Activated CD8-positive, alpha-beta memory T cell treated with anti-CD3 and anti-CD28 coated beads, Interleukin-2, amount 10 ng/mL, durations not matched to agents 7 days and 5 days (primary cell): ENCODE results near the gene RBM6. TPM values are rescaled to one million over a fixed set of nuclear protein-coding genes. Genes with fewer than 3 reads are reported as not detected.
A peak's percentile ranks its signal among the peaks of the same experiment; 100 is the strongest.
"Not testable (repeated sequence)": the region's sequence is repeated elsewhere in the genome, so short reads cannot be mapped to it uniquely, and the experiment has no call there.

Source experiments
- ATAC-seq: fragments of 150-1000 bp; cut with Tn5 transposase; one replicate; pipeline ENCODE4 v1.10.0; 2021; ENCODE audit warnings: moderate library complexity
- CTCF ChIA-PET: fragments of 350-600 bp; sonication (Branson Sonifier 250); formaldehyde crosslinking; loops from one replicate; lab custom pipeline; 2021; ENCODE audit warnings: antibody characterized with exemption; lab: Charles Lee
- DNase-seq: peaks from one replicate; pipeline ENCODE4 v3.0.0-alpha.2; 2020
- H3K27ac Mint-ChIP-seq: one replicate; pipeline ENCODE4 v1.8.0; 2021; ENCODE audit warnings: mild to moderate bottlenecking, mixed read lengths
- H3K27me3 Mint-ChIP-seq: one replicate; pipeline ENCODE4 v1.8.0; 2021; ENCODE audit warnings: mixed read lengths
- H3K36me3 Mint-ChIP-seq: one replicate; pipeline ENCODE4 v1.8.0; 2021; ENCODE audit warnings: mild to moderate bottlenecking, mixed read lengths
- H3K4me1 Mint-ChIP-seq: one replicate; pipeline ENCODE4 v1.8.0; 2021; ENCODE audit warnings: mixed read lengths
- H3K4me3 Mint-ChIP-seq: one replicate; pipeline ENCODE4 v1.8.0; 2021; ENCODE audit warnings: mild to moderate bottlenecking, moderate library complexity, mixed read lengths
- H3K9me3 Mint-ChIP-seq: one replicate; pipeline ENCODE4 v1.8.0; 2022; ENCODE audit warnings: low read depth, mixed read lengths
- total RNA-seq, 2 experiments: library from RNA; stranded (reverse); gene quantifications; one replicate each; pipeline ENCODE4 v1.2.3, GENCODE V29; 2021

The RBM6 gene
- total RNA-seq, 2 experiments from 2014 or later, result 108 to 142 TPM

DNA sequence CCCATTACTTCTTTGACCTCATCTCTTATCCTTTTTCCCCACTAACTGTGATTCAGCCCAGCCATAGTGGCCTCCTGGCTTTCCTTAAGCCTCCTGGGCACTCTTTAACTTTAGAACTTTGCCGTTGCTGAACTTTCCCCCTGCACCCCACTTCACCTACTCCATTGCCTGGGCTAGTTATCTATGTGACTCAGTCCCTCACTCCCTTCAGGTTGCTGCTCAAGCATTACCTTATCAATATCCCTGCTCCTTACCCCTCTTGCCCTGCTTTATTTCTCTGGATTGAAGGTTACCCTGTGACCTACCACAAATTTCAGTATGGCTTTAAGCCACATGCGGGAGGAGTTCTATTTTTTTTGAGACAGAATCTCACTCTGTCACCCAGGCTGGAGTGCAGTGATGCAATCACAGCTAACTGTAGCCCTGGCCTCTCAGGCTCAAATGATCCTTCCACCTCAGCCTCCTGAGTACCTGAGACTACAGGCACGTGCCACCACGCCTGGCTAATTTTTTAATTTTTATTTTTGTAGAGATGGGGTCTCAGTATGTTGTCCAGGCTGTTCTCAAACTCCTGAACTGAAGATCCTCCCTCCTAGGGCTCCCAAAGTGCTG, 13.7 kb upstream of the RBM6 start:
- Mint-ChIP-seq H3K4me1 (peaks cover 28% of the 10 kb centered on the region), H3K4me3 (no peak overlapping the region), H3K27me3 (no peaks in the 10 kb centered on the region), H3K9me3 (no peaks in the 10 kb centered on the region), H3K27ac (peak overlapping the region; percentile 1), H3K36me3 (no peaks in the 10 kb centered on the region)
- DNase-seq (no peak), ATAC-seq (no peak)
- CTCF ChIA-PET, result interaction anchor here (0.9 kb wide), 1 partner anchor 143 kb away, joined by 3 read pairs; no protein-coding TSS in a partner anchor

DNA sequence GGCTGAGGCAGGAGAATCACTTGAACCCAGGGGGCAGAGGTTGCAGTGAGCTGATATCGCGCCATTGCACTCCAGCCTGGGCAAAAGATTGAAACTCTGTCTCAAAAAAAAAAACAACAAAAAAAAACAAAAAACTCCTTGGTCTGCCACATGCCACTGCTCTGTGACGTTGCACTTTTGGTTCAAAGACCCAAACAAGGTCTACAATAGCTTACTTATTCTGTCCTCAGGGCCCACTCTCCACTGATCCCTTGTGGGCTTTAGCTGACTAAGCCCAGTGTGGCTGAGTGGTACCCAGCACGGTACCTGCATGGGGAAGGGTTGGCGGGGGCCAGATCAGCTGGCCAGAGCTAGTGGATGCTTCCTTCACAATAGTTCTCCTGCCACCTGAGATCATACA, 12.2 kb upstream of the RBM6 start:
- H3K36me3 Mint-ChIP-seq, result no peaks in the 10 kb centered on the region
- ATAC-seq (no peak), DNase-seq (no peak)
- H3K4me1 Mint-ChIP-seq, result peaks cover 28% of the 10 kb centered on the region
- CTCF ChIA-PET, result interaction anchor here (0.8 to 1.0 kb wide), 2 partner anchors 9 to 89 kb away, joined by 3 to 4 read pairs; no protein-coding TSS in a partner anchor
- no peak overlapping the region for H3K4me3 Mint-ChIP-seq
- no peak overlapping the region for H3K27ac Mint-ChIP-seq
- no peaks in the 10 kb centered on the region for H3K9me3 Mint-ChIP-seq
- H3K27me3 Mint-ChIP-seq, result no peaks in the 10 kb centered on the region

DNA sequence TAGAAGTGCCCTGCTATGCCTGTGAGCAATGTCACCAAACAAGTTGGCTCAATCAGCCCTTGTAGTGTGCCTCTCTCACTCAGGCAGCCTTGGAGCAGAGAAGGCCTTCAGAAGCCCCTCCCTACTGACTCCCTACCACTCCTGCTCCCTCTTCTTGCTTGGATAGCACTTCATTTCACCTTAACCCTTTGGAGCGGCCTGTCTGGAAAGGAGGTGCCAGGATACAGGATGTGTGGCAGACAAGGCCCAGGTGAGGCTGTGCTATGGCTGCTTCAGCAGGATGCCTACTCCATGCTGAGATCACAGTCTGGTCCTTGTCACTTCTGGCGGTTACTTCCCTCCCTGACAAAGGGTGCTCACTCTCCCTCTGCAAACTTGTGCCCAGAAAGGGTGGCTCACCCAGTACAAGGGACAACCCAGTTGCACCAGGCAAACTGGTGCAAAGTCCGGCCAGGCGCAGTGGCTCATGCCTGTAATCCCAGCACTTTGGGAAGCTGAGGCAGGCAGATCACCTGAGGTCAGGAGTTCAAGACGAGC, 11.4 kb upstream of the RBM6 start:
- ATAC-seq (no peak), DNase-seq (no peak)
- Mint-ChIP-seq H3K4me3 (peak overlapping the region; percentile 82), H3K9me3 (no peaks in the 10 kb centered on the region), H3K36me3 (no peaks in the 10 kb centered on the region), H3K27ac (peak overlapping the region; percentile 79), H3K27me3 (no peaks in the 10 kb centered on the region), H3K4me1 (peaks cover 28% of the 10 kb centered on the region)
- CTCF ChIA-PET, result interaction anchor here (0.6 to 1.6 kb wide), 4 partner anchors 11 to 109 kb away, joined by 3 to 13 read pairs (median 4); partner anchors contain the start of gene RBM6

DNA sequence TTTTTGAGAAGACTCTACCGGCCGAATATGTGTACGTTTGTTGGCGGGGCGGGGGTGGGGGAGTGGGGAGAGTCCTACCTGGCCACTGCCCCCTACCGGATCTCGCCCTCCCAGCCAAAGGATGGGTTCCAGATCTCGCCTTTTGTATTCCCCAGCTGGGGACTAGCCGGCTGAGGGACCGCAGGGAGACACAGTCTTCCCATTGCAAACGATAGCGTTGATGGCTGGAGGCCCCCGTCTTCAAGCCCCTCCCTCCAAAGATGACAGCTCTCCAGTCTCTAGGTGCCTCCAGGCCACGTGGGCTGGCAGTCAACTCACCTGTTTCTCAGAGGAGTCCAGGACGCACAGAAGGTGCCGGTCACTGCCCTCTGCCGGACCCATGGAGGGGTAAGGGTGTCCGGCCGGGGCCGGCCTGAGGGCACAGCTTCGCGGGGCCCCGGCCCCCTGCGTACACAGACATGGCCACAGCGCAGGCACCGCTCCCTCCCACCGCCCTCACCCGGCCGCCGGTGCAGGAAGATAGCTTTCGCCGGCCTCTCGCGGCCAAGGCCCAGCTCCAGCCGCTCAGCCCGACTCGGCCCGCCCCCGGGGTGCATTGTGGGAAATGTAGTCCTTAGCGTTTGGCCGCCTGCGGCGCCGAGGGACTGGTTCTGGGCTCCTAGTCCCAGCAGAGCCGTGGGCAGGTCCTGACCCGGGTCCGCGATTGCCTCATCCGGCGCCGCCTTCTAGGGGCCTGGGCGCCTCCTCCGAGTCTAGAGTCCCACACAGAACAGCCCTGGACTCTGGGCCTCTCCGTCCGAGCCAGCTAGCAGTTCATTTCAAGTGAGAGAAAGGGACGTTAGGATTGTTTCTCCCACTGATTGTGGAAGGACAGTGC, 10.4 kb upstream of the RBM6 start, which contains the start of gene MON1A:
Gene MON1A, minus strand, starts transcription at position 521 of the 877 bp plus-strand sequence. CDS start 16,465 bp downstream, outside the sequence.
- H3K4me3 Mint-ChIP-seq, result peak within 1 kb of the TSS; percentile 82
- H3K27me3 Mint-ChIP-seq, result no peaks in the 10 kb centered on the region
- peak within 1 kb of the TSS; percentile 82 for H3K27ac Mint-ChIP-seq
- peaks cover 28% of the 10 kb centered on the region for H3K4me1 Mint-ChIP-seq
- peak; percentile 99 for ATAC-seq
- H3K9me3 Mint-ChIP-seq, result no peaks in the 10 kb centered on the region
- CTCF ChIA-PET, result interaction anchor here (0.6 to 1.6 kb wide), 12 partner anchors 9 to 296 kb away, joined by 3 to 13 read pairs (median 4); partner anchors contain the start of genes INKA1, RBM5 and RBM6
- DNase-seq, result peak; percentile 92
- no peaks in the 10 kb centered on the region for H3K36me3 Mint-ChIP-seq

DNA sequence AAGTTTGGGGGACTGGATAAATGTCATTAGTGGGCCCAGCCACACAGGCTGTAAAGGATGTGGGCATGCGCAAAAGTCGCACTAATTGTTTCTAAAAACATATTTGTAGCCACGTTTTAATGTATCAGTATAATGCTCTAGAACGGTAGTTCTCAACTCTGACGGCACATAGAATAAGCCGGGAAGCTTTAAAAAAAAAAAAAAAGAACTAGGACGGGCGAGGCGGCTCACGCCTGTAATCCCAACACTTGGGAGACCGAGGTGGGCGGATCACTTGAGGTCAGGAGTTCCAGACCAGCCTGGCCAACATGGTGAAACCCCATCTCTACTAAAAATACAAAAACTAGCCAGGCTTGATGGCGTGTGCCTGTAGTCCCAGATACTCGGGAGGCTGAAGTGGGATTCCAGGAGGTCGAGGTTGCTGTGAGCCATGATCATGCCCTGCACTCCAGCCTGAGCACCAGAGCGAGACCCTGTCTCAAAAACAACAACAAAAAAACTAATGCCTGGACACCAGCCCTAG, 9.7 kb upstream of the RBM6 start:
- DNase-seq, result no peak
- Mint-ChIP-seq H3K9me3 (no peaks in the 10 kb centered on the region), H3K27ac (peak overlapping the region; percentile 82), H3K36me3 (no peaks in the 10 kb centered on the region), H3K4me3 (peak overlapping the region; percentile 82), H3K27me3 (no peaks in the 10 kb centered on the region), H3K4me1 (peaks cover 27% of the 10 kb centered on the region)
- ATAC-seq, result no peak
- CTCF ChIA-PET, result interaction anchor here (0.8 to 1.6 kb wide), 9 partner anchors 9 to 206 kb away, joined by 3 to 13 read pairs (median 4); partner anchors contain the start of genes INKA1, RBM5 and RBM6

DNA sequence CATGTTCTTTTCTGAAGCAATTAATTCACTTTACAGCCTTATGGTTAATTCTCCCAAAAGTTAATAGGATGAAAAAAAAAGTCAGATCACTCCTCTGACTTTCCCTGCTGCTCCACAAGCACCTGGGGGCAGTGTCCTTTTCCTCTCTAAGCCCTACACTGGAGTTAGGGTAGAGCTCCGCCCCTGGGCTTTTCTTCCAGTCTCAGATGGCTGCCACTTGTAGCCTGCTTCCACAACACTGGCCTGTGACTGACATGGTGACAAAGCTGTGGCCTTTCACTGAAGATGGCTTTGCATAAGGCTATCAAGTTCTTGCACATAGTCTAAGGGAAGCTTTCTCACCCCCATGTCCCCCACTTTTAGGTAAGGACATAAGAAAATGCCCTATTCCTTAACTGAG, 9.0 kb upstream of the RBM6 start:
- Mint-ChIP-seq H3K9me3 (no peaks in the 10 kb centered on the region), H3K27ac (no peak overlapping the region), H3K36me3 (no peaks in the 10 kb centered on the region), H3K27me3 (no peaks in the 10 kb centered on the region), H3K4me1 (peaks cover 24% of the 10 kb centered on the region), H3K4me3 (no peak overlapping the region)
- CTCF ChIA-PET, result interaction anchor here (1.3 kb wide), 1 partner anchor 24 kb away, joined by 3 read pairs; no protein-coding TSS in a partner anchor
- DNase-seq, result no peak
- no peak for ATAC-seq

DNA sequence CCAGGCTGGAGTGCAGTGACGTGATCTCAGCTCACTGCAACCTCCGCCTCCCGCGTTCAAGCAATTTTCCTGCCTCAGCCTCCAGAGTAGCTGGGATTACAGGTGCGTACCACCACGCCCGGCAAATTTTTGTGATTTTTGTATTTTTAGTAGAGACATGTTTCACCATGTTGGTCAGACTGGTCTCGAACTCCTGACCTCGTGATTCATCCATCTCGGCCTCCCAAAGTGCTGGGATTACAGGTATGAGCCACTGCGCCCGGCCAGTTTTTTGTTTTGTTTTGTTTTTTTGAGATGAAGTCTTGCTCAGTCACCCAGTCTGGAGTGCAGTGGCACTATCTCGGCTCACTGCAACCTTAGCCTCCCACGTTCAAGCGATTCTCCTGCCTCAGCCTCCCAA, 7.7 kb upstream of the RBM6 start:
- H3K36me3 Mint-ChIP-seq, DNase-seq, ATAC-seq, H3K27ac Mint-ChIP-seq, H3K9me3 Mint-ChIP-seq, H3K4me3 Mint-ChIP-seq, H3K27me3 Mint-ChIP-seq: not testable (repeated sequence)
- CTCF ChIA-PET, result interaction anchor here (1.3 kb wide), 1 partner anchor 25 kb away, joined by 3 read pairs; no protein-coding TSS in a partner anchor
- peaks cover 20% of the 10 kb centered on the region for H3K4me1 Mint-ChIP-seq

DNA sequence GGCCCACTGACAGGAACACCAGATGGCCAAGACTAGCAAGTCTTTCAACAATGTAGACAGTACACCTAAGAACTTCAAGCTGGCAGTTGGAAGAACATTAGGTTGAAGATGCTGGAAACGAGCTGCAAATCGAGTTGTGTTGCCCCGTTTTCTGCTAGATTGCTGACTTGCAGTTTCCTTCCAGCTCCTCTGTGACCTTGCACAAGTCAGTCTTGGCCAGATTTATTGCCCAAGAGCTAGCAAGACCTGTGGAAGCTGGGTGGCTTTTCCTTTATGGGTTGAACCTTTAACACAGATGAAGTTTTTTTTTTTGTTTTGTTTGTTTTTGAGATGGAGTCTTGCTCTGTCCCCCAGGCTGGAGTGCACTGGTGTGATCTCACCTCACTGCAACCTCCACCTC, 2.9 kb upstream of the RBM6 start:
- H3K4me3 Mint-ChIP-seq, result no peak overlapping the region
- peaks cover 1% of the 10 kb centered on the region for H3K36me3 Mint-ChIP-seq
- CTCF ChIA-PET, result interaction anchor here (1.1 to 1.3 kb wide), 3 partner anchors 9 to 21 kb away, joined by 3 to 4 read pairs (median 3); no protein-coding TSS in a partner anchor
- ATAC-seq (no peak), DNase-seq (no peak)
- H3K27me3 Mint-ChIP-seq, result no peaks in the 10 kb centered on the region
- peaks cover 12% of the 10 kb centered on the region for H3K4me1 Mint-ChIP-seq
- no peak overlapping the region for H3K27ac Mint-ChIP-seq
- H3K9me3 Mint-ChIP-seq, result no peaks in the 10 kb centered on the region

DNA sequence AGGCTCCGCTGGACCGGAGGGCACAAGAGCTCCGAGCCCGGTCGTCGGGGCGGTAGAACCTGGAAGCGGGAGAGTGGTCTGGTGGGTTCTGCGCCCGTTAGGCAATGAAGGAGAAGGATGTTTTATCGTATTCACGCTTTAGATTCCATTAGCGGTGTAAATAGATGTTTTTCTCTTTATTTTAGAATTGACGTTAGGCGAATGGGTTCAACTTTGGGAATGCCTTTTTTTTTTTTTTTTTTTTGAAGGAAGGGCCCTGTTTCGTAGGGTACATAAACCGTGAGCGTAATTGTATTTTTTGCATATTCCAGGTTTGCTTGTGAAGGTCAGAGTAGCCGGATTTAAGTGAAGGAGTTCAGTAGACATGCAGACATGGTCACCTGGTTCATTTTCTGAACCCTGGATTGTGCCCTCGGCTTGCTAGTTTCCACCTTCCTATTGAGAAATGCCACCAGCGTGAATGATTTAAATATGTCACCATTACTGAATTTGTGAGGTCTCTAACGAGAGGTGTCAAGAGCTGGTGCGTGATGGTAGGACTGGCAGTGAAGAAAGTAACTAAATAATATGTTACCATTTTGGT, 808 bp downstream of the RBM6 start:
- Mint-ChIP-seq H3K4me3 (peak overlapping the region; percentile 98), H3K27ac (peak overlapping the region; percentile 97), H3K27me3 (no peaks in the 10 kb centered on the region), H3K4me1 (peaks cover 25% of the 10 kb centered on the region), H3K9me3 (peaks cover 3% of the 10 kb centered on the region), H3K36me3 (peaks cover 17% of the 10 kb centered on the region)
- no peak for DNase-seq
- ATAC-seq, result no peak
- CTCF ChIA-PET, result interaction anchor here (0.5 to 2.6 kb wide), 5 partner anchors 11 to 1000 kb away, joined by 3 to 13 read pairs (median 4); partner anchors contain the start of genes INKA1 and MON1A

DNA sequence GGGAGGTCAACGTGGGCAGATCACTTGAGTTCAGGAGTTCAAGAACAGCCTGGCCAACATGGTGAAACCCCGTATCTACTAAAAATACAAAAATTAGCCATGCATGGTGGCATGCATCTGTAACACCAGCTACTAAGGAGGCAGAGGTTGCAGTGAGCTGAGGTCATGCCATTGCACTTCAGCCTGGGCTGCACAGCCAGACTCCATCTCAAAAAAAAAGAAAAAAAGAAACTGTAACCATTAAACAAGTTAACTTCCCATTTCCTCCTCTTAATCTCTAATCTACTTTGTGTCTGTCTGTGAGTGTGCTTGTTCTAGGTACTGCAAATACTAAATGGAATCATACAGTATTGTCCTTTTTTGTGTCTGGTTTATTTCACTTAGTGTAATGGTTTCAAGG, 2.7 kb downstream of the RBM6 start:
- H3K4me3 Mint-ChIP-seq, result no peak overlapping the region
- CTCF ChIA-PET, result no interaction called here
- ATAC-seq, result no peak
- H3K4me1 Mint-ChIP-seq, result peaks cover 30% of the 10 kb centered on the region
- H3K27ac Mint-ChIP-seq, result no peak overlapping the region
- H3K36me3 Mint-ChIP-seq, result peaks cover 23% of the 10 kb centered on the region
- no peaks in the 10 kb centered on the region for H3K27me3 Mint-ChIP-seq
- DNase-seq, result no peak
- H3K9me3 Mint-ChIP-seq, result peaks cover 3% of the 10 kb centered on the region

DNA sequence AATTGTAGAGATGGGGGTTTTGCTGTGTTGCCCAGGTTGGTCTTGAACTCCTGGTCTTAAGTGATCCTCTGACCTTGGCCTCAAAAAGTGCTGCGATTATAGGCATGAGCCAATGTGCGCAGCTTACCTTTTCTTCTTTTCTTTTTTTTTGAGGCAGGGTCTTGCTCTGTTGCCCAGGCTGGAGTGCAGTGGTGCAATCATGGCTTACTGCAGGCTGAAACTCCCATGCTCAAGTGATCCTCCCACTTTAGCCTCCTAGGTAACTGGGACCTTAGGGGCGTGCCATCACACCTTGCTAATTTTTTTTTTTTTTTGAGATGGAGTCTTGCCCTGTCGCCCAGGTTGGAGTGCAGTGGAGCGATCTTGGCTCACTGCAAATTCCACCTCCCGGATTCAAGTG, 13.0 kb downstream of the RBM6 start:
- ATAC-seq (no peak), DNase-seq (no peak)
- Mint-ChIP-seq H3K9me3 (no peaks in the 10 kb centered on the region), H3K36me3 (peaks cover 5% of the 10 kb centered on the region), H3K4me1 (peaks cover 13% of the 10 kb centered on the region), H3K4me3 (no peak overlapping the region), H3K27me3 (no peaks in the 10 kb centered on the region), H3K27ac (no peak overlapping the region)
- CTCF ChIA-PET, result no interaction called here

DNA sequence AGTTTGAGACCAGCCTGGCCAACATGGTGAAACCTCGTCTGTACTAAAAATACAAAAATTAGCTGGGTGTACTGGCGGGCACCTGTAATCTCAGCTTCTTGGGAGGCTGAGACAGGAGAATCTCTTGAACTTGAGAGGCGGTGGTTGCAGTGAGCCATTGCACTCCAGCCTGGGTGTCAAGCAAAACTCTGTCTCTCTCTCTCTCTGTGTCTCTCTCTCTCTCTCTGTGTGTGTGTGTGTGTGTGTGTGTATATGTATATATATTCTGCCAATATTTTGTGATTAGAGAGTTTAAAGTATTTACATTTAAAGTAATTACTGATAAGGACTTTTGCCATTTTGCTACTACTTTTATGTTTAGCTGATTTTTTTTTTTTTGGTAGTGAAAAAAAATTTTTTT, 15.7 kb downstream of the RBM6 start:
- CTCF ChIA-PET, result interaction anchor here (0.8 kb wide), 1 partner anchor 166 kb away, joined by 3 read pairs; no protein-coding TSS in a partner anchor
- Mint-ChIP-seq H3K4me1 (peaks cover 14% of the 10 kb centered on the region), H3K4me3 (no peak overlapping the region), H3K27me3 (no peaks in the 10 kb centered on the region), H3K27ac (no peak overlapping the region), H3K9me3 (no peaks in the 10 kb centered on the region), H3K36me3 (peaks cover 9% of the 10 kb centered on the region)
- DNase-seq (no peak), ATAC-seq (no peak)
